Putamen (tissue), 1 donor: ENCODE results near the gene ELK4.

Experiments used
- DNase-seq: peaks from one replicate; pipeline ENCODE4 v3.0.0-alpha.2; 2016; ENCODE audit warnings: low spot score

The ELK4 gene

DNA sequence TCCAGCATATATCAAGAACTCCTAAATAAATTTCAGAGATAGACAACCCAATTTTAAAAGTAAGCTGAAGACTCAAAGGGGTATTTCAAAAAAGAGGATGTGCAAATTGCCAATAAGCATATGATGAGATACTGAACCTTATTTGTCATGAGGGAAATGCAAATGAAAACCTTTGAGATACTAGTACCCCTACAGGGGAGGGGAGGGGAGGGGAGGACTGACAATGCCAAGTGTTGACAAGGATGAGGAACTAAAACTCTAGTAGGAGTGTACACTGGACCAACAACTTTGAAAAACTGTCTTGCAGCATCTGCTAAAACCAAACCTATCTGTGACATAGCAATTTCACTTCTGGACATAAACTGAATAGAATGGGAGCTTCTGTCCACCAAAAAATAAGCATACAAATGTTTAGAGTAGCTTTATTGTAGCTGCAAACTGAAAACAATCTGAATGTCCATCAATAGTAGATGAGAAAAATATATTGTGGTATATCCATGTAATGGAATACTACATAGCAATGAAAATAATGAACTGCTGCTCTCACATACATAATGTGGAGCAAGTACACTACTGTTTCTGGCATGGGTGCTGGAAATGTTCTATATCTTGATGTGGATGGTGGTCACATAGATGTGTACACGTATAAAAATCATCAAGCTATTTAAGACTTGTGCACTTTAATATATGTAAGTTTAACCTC is 70.2 kb downstream of the ELK4 start:
- no peak for DNase-seq
